ENCODE data around the gene C5orf46.

DNA sequence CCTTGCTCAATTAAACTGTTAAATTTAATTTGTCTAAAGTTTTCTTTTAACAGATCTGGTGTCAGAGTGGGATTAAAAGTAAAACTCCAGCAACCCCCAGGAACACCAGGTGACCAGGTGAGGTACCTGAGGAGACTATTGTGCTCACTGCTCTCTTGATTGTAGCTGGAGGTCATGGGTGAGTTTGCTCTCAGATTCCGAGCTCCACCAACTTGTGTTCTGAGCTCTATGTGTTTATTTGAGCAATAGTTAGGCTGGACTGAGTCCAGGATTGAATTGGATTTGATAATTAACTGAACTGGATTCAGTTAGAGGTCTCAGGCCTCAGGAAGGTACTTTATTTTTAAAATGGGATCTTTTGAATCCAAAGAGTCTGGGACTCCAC, 45.7 kb downstream of the C5orf46 start:
- TF ChIP-seq FOXP4 (CRISPR knock-in tag; IDR thresholded peaks at IDR 0.05; ENCODE audit: borderline replicate concordance) (no peak), JUND (IDR thresholded peaks at IDR 0.05; ENCODE audit: borderline replicate concordance, low read depth, low read length) (no peak), JUND (tag; IDR thresholded peaks at IDR 0.05; ENCODE audit: borderline replicate concordance, low read depth, low read length) (no peak), JUNB (CRISPR knock-in tag; conservative IDR thresholded peaks at IDR 0.05) (no peak), NFIX (CRISPR knock-in tag; IDR thresholded peaks at IDR 0.05; ENCODE audit: low read depth) (no peak), DPF2 (IDR thresholded peaks at IDR 0.05) (no peak), ZFP36 (IDR thresholded peaks at IDR 0.05; ENCODE audit: low read depth, low read length, partially characterized antibody) (no peak)
- TF ChIP-seq, protein P1, sequence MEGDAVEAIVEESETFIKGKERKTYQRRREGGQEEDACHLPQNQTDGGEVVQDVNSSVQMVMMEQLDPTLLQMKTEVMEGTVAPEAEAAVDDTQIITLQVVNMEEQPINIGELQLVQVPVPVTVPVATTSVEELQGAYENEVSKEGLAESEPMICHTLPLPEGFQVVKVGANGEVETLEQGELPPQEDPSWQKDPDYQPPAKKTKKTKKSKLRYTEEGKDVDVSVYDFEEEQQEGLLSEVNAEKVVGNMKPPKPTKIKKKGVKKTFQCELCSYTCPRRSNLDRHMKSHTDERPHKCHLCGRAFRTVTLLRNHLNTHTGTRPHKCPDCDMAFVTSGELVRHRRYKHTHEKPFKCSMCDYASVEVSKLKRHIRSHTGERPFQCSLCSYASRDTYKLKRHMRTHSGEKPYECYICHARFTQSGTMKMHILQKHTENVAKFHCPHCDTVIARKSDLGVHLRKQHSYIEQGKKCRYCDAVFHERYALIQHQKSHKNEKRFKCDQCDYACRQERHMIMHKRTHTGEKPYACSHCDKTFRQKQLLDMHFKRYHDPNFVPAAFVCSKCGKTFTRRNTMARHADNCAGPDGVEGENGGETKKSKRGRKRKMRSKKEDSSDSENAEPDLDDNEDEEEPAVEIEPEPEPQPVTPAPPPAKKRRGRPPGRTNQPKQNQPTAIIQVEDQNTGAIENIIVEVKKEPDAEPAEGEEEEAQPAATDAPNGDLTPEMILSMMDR (IDR thresholded peaks at IDR 0.05 in 2 of 3, conservative IDR thresholded peaks at IDR 0.05 in 1 of 3; ENCODE audit: insufficient read depth in 2 of 3, low read depth in 1 of 3, low read length in 3 of 3) = no peak
- TF ChIP-seq, protein P2, sequence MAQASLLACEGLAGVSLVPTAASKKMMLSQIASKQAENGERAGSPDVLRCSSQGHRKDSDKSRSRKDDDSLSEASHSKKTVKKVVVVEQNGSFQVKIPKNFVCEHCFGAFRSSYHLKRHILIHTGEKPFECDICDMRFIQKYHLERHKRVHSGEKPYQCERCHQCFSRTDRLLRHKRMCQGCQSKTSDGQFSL (CRISPR knock-in tag; IDR thresholded peaks at IDR 0.05) = no peak
- TF ChIP-seq, protein P2 (tag; IDR thresholded peaks at IDR 0.05) = no peak
